Stimulated activated CD4-positive, alpha-beta T cell treated with anti-CD3 and anti-CD28 coated beads, Interleukin-15, amount 100 ng/mL, for 24 hours (primary cell): Measurements from ENCODE around the gene IFNLR1.

ENCODE experiments used
- DNase-seq: peaks from one replicate; pipeline ENCODE4 v3.0.0-alpha.2; 2020

The IFNLR1 gene

GRCh38 chr1:24142546-24143534, 44.2 kb downstream of the IFNLR1 start, which contains the start of gene IL22RA1:
Gene IL22RA1, minus strand, starts transcription at chr1:24143140. Its CDS starts 58 bp downstream, at chr1:24143082.
- no peak for DNase-seq

DNA sequence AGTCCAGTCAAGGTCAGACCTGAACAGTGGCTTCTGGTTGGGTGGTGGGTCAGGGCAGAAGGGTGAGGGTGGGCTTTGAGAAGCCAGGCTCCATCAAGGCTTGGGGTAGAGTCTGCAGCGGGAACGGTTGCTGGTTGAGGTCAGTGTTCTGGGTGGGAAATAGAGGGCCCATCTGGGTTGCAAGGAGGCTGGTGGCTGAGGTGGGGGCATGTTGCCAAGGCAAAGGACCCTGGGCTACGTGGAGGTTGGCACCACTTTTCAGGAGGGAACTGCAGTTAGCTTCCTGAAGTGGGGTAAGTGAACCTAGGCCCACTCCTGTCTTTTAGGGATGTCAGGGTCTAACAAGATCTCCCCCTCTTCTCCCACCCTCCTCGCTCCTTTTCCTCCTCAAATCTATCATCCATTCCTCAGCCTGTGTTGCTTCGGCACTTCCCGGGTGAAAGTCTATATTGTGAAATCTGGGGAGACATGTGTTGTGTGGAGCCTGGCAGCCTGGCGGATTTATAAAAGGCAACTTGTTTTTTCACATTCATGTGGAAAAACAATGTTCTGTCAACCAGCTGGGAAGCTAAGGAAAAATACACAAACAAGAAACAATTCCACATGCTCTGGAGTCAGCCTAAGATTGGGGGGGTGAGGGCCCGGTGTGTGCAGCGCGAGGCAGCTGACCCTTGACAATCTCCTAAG, 45.6 kb downstream of the IFNLR1 start:
- DNase-seq, result no peak

DNA sequence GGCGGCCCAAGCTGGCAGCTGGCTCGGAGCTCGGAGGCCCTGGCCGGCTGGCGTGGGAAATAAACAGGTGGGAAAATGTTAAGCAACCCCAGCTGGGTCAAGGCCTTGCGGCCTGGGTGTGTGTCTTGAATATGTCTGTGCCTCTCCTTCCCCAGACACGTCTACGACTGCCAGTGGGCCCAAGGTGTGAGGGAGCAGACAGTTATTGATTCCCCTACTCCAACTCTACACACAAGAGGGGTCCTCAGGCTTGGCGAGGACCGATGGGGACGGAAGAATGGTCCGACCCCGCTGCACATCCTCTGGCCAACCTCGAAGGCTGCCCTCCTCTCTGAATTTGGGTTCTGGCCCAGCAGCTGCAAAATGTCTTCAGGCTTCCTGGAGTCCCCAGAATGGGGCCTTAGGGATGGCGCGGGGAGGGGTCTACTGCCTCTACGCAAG, 46.3 kb downstream of the IFNLR1 start:
- no peak for DNase-seq

DNA sequence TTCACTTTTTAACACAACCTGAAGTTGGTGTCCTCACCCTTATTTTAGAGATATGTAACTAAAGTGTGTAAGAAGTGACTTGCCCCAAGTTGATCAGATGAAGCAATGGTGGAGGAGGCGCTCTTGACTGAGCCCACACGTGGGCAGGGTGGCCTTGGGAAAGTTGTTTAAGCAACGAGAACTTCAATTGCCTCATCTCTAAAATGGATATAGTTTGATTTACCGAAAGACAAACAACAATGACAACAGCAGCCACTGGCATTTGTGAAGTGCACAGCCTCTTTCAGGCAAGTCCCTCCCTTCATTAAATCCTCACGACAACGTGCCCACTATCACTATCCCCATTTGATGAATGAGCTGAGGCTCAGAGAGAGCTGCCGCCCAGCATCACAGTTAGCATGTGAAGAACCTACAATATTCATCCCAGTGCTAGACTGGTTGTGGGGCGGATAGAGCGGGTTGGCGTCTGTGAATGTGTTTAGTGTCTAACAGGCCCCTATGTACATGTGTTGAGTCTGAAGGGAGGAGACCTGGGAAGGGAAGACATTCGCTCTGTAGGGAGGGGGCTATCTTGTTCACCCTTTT, 47.2 kb downstream of the IFNLR1 start:
- DNase-seq, result no peak

GRCh38 chr1:24139222-24139489, 47.9 kb downstream of the IFNLR1 start:
- DNase-seq, result no peak

DNA sequence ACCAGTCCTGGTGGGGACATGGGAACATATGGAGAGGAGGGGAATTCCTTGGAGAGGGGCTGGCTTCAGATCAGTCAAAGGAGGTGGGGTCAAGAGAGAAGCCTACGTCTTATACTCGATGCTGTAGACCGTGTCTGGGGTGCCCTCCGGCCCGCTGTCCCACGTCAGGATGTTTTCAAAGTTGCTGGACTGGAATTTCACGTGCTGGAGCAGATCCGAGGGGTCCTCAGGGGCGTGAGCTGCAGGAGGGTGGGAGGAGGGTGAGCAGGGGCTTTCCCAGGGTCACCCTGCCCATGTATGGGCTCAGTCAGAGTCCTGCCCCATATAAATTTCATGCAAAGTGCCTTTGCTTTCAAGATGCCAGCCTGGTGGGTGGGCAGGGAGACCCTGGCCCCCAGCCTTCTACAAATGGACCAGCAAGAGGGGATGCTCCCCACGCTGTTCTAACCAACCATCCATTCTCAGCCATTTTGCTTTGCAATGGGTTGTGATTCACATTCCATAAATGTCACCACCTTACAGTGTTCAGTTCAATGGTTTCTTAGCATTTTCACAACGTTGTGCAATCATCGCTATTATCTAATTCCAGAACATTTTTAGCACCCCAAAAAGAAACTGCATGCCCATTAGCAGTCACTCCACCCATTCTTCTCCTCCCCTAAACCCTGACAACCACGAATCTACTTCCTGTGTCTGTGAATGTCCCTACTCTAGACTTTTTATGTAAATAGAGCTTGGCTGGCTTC, 48.4 kb downstream of the IFNLR1 start:
- no peak for DNase-seq

- DNase-seq, result no peak
These were observed 50.0 kb downstream of the IFNLR1 start for GRCh38 chr1:24136956-24137539.

- no peak for DNase-seq
These were observed 52.7 kb downstream of the IFNLR1 start for GRCh38 chr1:24134376-24134775.

- no peak for DNase-seq
These were observed 53.3 kb downstream of the IFNLR1 start for GRCh38 chr1:24133819-24134218.

DNA sequence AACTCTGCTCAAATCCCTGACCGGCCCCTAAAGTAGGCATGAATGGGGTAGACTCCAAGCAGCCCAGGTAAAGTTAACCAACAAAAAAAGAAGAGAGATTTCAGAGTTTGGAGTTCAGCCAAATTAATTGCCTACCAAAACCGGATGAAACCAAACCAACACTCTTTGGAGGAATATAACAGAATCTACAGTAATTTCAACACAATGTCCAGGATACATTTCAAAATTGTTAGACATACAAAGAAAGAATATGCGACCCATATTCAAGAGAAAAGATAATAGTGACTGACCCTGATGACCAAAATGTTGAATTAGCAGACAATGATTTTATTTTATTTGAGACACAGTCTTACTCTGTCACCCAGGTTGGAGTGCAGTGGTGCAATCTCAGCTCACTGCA, 56.7 kb downstream of the IFNLR1 start:
- DNase-seq, result no peak

DNA sequence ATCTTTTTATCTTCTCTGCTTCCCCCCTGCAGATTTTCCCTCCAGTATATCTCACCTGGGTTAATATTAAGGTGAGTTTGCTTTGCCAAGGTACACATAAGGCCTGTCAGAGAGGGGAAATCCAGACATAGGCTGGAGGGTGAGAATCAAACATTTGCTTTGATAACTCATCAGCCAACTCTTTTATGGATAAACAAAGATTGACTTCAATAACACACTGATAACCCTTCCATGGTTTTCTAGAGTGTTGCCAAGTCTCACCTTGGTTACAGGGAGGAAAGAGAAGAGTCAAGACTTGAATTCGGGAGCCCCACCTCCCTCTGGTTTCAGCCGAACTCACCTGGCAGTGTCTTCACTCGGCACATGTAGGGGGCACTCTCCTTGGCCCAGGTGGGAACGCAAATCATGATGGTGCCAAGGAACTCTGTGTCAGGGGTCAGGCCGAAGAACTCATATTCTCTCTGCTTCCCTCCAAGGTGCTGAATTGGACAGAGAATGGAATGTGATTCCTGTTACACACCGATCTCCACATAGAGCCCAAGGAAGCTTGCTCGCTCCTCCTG, 59.2 kb downstream of the IFNLR1 start:
- DNase-seq, result no peak

- no peak for DNase-seq
These were observed 59.8 kb downstream of the IFNLR1 start for GRCh38 chr1:24127134-24127800.

DNA sequence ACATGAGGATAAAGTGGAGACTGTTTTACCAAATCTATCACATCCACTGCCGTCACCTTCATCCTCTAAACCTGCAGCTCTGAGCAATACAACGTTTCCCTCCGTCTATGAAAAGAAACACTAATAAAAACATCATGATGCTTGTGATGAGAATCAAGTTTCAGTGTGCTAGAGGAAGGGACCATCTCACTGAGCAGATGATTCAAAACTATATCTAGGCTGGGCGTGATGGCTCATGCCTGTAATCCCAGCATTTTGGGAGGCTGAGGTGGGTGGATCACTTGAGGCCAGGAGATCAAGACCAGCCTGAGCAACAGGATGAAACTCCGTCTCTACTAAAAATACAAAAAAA, 60.4 kb downstream of the IFNLR1 start:
- DNase-seq, result no peak

DNA sequence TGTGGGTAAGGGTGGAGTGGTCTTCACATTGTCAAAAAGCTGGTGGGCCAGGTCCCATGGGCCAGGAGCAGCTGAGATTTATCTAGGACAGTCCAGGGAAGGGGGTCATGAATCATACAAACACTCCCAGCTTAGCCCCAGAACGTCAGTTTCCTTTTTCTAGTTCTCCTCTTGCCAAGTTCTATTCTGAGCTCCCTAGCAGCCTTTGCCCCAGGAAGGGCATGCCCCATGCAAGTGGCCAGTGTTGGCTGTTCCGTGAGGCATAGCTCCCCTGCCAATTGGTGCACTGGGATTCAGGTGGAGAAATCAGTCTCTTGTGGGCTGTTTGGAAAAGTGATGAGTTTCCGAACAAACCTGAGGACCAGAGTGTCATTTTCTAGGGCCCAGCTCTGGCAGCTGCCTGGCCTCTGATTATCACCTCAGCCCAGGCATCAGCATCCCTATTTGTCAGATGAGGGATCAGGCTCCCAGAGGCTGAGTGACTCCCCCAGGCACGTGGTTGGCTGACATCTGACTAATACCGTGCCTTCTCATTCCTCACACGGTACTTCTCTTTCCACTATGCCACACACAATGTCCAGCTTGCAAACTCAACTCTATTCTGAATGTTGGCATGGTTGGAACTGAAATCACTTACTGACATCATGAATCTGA, 60.9 kb downstream of the IFNLR1 start:
- no peak for DNase-seq

GRCh38 chr1:24125456-24125855, 61.6 kb downstream of the IFNLR1 start:
- DNase-seq, result no peak

GRCh38 chr1:24124980-24125379, 62.1 kb downstream of the IFNLR1 start:
- DNase-seq, result no peak

DNA sequence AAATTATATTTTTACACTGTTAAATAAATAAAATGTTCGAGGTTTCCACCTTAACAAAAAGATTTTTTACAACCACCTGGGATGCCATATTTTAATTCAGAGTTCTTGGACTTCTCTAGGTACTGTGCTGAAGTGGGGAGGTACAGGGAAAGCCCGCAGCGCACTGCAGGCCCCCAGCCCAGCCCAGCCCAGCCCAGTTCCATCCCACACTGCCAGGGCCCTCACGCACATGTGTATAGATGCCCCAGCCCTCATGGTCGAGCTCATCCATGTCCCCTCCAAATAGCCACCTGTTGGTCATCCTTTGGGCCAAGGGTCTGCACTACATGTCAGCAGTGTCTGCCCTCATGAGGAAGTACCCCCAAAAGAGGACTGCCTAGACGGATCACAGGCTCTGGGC, 63.5 kb downstream of the IFNLR1 start:
- no peak for DNase-seq

- DNase-seq, result no peak
These were observed 64.3 kb downstream of the IFNLR1 start for GRCh38 chr1:24122776-24123175.

DNA sequence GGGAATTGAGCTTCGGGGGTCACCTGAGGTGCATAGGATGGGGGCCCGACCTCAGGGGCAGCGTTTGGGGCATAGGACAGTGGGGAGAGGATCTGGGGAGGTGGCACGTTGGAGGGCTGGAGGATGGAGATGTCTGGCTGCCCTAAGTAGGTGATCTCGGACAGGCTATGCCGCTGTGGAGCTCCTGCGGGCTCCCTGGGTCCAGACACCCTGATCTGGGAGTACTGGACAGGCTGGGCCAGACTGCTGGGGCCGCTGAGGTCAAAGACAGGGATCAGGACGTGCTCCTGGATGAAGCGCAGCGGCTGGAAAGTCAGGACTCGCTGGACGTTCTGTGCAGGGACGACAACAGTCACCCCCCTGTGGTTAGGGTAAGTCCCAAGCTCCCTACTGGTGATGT, 65.7 kb downstream of the IFNLR1 start:
- no peak for DNase-seq

DNA sequence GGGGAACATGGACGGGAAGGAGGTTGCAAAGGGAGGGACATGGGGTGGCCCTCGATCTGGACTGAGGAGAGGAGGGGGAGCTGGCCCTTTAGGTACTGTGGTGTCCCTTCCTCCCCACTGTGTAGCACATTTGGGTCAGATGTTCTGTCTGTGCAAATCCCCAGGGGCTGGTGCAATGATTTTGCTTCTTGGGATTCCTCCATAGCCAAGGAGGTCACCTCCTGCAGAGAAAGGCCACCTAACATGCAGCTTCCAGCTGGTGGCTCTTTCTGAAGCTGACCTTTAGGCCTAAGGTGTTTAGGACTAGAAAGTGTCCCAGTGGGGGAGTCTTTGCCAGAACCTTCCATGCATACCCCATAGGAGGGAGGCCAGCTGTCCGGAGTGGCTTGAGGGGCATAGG, 66.1 kb downstream of the IFNLR1 start:
- DNase-seq, result no peak
